PFSK-1 (cell line): ENCODE measurements around the gene EYA3.

ENCODE experiments used
- REST ChIP-seq, 2 experiments: IDR thresholded peaks; 2 replicates each; pipeline versions ENCODE4 v1.6.1 to v1.8.0; 2011 to 2012; ENCODE audit warnings: low read depth in 2 of 2, low read length in 2 of 2, control low read depth in 1 of 2, inconsistent platforms in 1 of 2, mild to moderate bottlenecking in 1 of 2, moderate library complexity in 1 of 2; ENCODE audit not compliant: insufficient read depth in 1 of 2
- TAF1 ChIP-seq: IDR thresholded peaks from 2 replicates; pipeline ENCODE4 v1.6.1; 2012; ENCODE audit warnings: low read length, control low read depth, borderline replicate concordance; ENCODE audit not compliant: insufficient read depth

GRCh38 chr1:28036431-28036830, 52.0 kb downstream of the EYA3 start:
- TF ChIP-seq TAF1: no peak
- TF ChIP-seq REST (IDR thresholded peaks at IDR 0.05; ENCODE audit: insufficient read depth in 1 of 2, low read depth in 2 of 2, low read length in 2 of 2): no peak
